Endothelial cell of umbilical vein (primary cell): ENCODE results near the gene GALK2. TPM values are rescaled to one million over a fixed set of nuclear protein-coding genes. Genes with fewer than 3 reads are reported as not detected.

Experiments used
- BruUV-seq: library from RNA; stranded (reverse); fragments of 400-500 nt; replicated peaks from 2 replicates; lab custom pipeline; 2021; lab: Mats Ljungman, UMichigan
- CTCF ChIA-PET: fragments of 300-600, 350-600 bp; sonication (Branson Sonifier 250); formaldehyde crosslinking; loops from one replicate; lab custom pipeline; 2021; ENCODE audit warnings: antibody characterized with exemption, inconsistent platforms; lab: Charles Lee
- POLR2A ChIA-PET: fragments of 300-600, 350-600 bp; sonication (Branson Sonifier 250); formaldehyde crosslinking; loops from one replicate; lab custom pipeline; 2021; ENCODE audit warnings: antibody characterized with exemption, inconsistent platforms; lab: Charles Lee
- DNase-seq: peaks from one replicate; pipeline ENCODE4 v3.0.0-alpha.2; 2011; ENCODE audit warnings: low read depth, low spot score
- FAIRE-seq: peaks from 2 replicates; lab custom pipeline; 2011; peaks lifted over from hg19 to GRCh38; lab: Jason Lieb, UNC
- H2AFZ ChIP-seq: 2 replicates; pipeline ENCODE4 v1.6.0; 2012; ENCODE audit warnings: low read depth, low read length, control low read depth, inconsistent platforms
- H3K27ac ChIP-seq: 2 replicates; pipeline ENCODE4 v1.5.1; 2011; ENCODE audit warnings: low read depth, mild to moderate bottlenecking, control low read depth, low read length, moderate library complexity; ENCODE audit not compliant: insufficient read depth
- H3K27me3 ChIP-seq, 2 experiments: 2 replicates each; pipeline versions ENCODE4 v1.6.0 to v1.6.1; 2011; ENCODE audit warnings: low read length in 2 of 2, mixed read lengths in 1 of 2; ENCODE audit not compliant: control insufficient read depth in 2 of 2, insufficient read depth in 2 of 2
- H3K36me3 ChIP-seq, 2 experiments: 2 replicates in 1 of 2; 3 replicates in 1 of 2; pipeline ENCODE4 v1.5.1; 2011; ENCODE audit warnings: low read length in 2 of 2, mild to moderate bottlenecking in 1 of 2, moderate library complexity in 1 of 2; ENCODE audit not compliant: control insufficient read depth in 2 of 2, insufficient read depth in 2 of 2; ENCODE audit errors: extremely low read depth in 1 of 2
- H3K4me1 ChIP-seq: 3 replicates; pipeline ENCODE4 v1.5.1; 2011; ENCODE audit warnings: mild to moderate bottlenecking, low read length; ENCODE audit not compliant: control insufficient read depth, insufficient read depth; ENCODE audit errors: extremely low read depth
- H3K4me2 ChIP-seq: 2 replicates; pipeline ENCODE4 v1.6.1; 2011; ENCODE audit warnings: low read length, control low read depth, mixed read lengths; ENCODE audit not compliant: insufficient read depth
- H3K4me3 ChIP-seq, 3 experiments: fragments of 200-600 bp in 1 of 3; sonication (generic), shearing (Covaris generic) in 1 of 3; replicated peaks in 1 of 3; 2 replicates each; pipeline ENCODE4 v1.5.1; 2011 to 2016; ENCODE audit warnings: control low read depth in 3 of 3, low read length in 3 of 3, mild to moderate bottlenecking in 2 of 3, inconsistent platforms in 1 of 3, low read depth in 1 of 3, moderate library complexity in 1 of 3; ENCODE audit not compliant: insufficient read depth in 1 of 3
- H3K79me2 ChIP-seq: 2 replicates; pipeline ENCODE4 v1.6.0; 2012; ENCODE audit warnings: low read length, inconsistent platforms; ENCODE audit not compliant: control insufficient read depth, insufficient read depth
- H3K9ac ChIP-seq: replicated peaks from 2 replicates; pipeline ENCODE3; 2011; ENCODE audit warnings: low read length, control low read depth; ENCODE audit not compliant: insufficient read depth; ENCODE audit errors: extremely low read depth
- H3K9me1 ChIP-seq: replicated peaks from 3 replicates; pipeline ENCODE4 v1.6.0; 2011; ENCODE audit warnings: mild to moderate bottlenecking, low read length; ENCODE audit not compliant: control insufficient read depth, insufficient read depth; ENCODE audit errors: extremely low read depth
- H3K9me3 ChIP-seq: replicated peaks from 2 replicates; pipeline ENCODE4 v1.5.1; 2012; ENCODE audit warnings: low read length, inconsistent platforms; ENCODE audit not compliant: control insufficient read depth, insufficient read depth
- H4K20me1 ChIP-seq: replicated peaks from 2 replicates; pipeline ENCODE3; 2011; ENCODE audit warnings: mild to moderate bottlenecking, low read length; ENCODE audit not compliant: control insufficient read depth, insufficient read depth; ENCODE audit errors: extremely low read depth
- EZH2 ChIP-seq: IDR thresholded peaks from 2 replicates; pipeline ENCODE4 v1.6.1; 2012; ENCODE audit warnings: borderline replicate concordance, low read depth, mild to moderate bottlenecking, moderate library complexity, low read length, inconsistent platforms; ENCODE audit not compliant: severe bottlenecking
- FOS ChIP-seq: IDR thresholded peaks from 2 replicates; pipeline ENCODE4 v1.6.1; 2011; ENCODE audit warnings: mild to moderate bottlenecking, low read length, moderate library complexity, borderline replicate concordance; ENCODE audit not compliant: insufficient read depth
- GATA2 ChIP-seq: IDR thresholded peaks from 2 replicates; pipeline ENCODE4 v1.7.0; 2011; ENCODE audit warnings: low read depth, mild to moderate bottlenecking, moderate library complexity, mixed read lengths, low read length; ENCODE audit not compliant: insufficient read length, insufficient read depth
- JUN ChIP-seq: IDR thresholded peaks from 2 replicates; pipeline ENCODE4 v1.6.1; 2011; ENCODE audit warnings: borderline replicate concordance, low read depth; ENCODE audit not compliant: insufficient read length, insufficient read depth
- MYC ChIP-seq: IDR thresholded peaks from one replicate; pipeline ENCODE4 v1.6.1; 2011; ENCODE audit warnings: mild to moderate bottlenecking, low read depth, low read length
- POLR2A ChIP-seq: IDR thresholded peaks from 2 replicates; pipeline ENCODE4 v1.6.1; 2012; ENCODE audit warnings: low read depth, mild to moderate bottlenecking, control low read depth, low read length
- POLR2AphosphoS5 ChIP-seq: IDR thresholded peaks from 2 replicates; pipeline ENCODE4 v1.6.1; 2012; ENCODE audit warnings: low read depth, mild to moderate bottlenecking, control low read depth, low read length, moderate library complexity; ENCODE audit not compliant: insufficient read depth
- dilution Hi-C: fragments of 300-500 bp; cut with MboI; formaldehyde crosslinking; loops from one replicate; pipeline ENCODE4 v1.15.0; 2019; ENCODE audit warnings: low sequenced_read_pairs; ENCODE audit not compliant: extremely low pct_ligation_motif_present
- intact Hi-C: fragments of 100-400 bp; cut with micrococcal nuclease; formaldehyde crosslinking; loops from one replicate; pipeline ENCODE4 v1.10.0; 2022
- polyA plus RNA-seq, 4 experiments: library from polyadenylated mRNA; depleted of rRNA in 3 of 4; stranded (reverse) in 3 of 4; unstranded in 1 of 4; fragments of >200 nt; gene quantifications; 2 replicates each; pipeline versions ENCODE4 v1.2.1 to v1.2.3, GENCODE V29; 2011 to 2012; ENCODE audit warnings: missing spikeins in 1 of 4
- total RNA-seq: library from RNA; stranded (reverse); gene quantifications from 2 replicates; pipeline ENCODE4 v1.2.3, GENCODE V29; 2021
- TF ChIP-seq, protein P1 (sequence below), 2 donors: IDR thresholded peaks; 1 replicate in 1 of 2; 2 replicates in 1 of 2; pipeline ENCODE4 v1.5.1; 2011; ENCODE audit warnings: low read length in 2 of 2, mild to moderate bottlenecking in 2 of 2, moderate library complexity in 2 of 2, control low read depth in 1 of 2, inconsistent platforms in 1 of 2, low read depth in 1 of 2; ENCODE audit not compliant: insufficient read depth in 1 of 2; ENCODE audit errors: extremely low read depth in 1 of 2
- TF ChIP-seq, protein P2 (sequence below): IDR thresholded peaks from 2 replicates; pipeline ENCODE4 v1.6.1; 2011; ENCODE audit not compliant: insufficient read depth, insufficient read length

GALK2 gene
- total and polyA plus RNA-seq, 2 donors (not counting 3 experiments of a cell fraction or from before 2014, with no cell fraction given) = 19.9 to 31.3 TPM

DNA sequence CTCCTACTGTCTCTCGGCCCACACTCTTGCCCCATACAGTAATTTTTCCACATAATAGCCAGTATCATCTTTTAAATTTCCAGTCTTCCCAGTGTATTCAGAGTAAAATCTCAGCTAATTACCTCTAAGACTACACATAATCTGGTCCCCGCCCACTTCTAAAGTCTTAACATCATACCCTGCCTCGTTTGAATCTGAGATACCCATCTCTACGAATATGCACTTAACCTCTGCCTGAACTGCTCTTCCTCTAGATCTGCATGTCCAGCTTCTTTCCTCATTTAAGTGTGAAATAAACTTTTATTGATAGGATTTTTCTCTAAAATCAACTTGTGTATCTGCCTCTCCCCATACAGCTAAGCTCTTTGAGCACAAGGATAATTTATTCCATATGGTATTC is 49.2 kb upstream of the GALK2 start:
- H3K4me3 ChIP-seq = no peak overlapping the region
- H2AFZ ChIP-seq = no peak overlapping the region
- intact Hi-C loops (no loop called here), dilution Hi-C loops (no loop called here)
- H3K36me3 ChIP-seq = no peaks in the 10 kb centered on the region
- H3K27me3 ChIP-seq = no peaks in the 10 kb centered on the region
- DNase-seq = no peak
- FAIRE-seq = no peak
- no peaks in the 10 kb centered on the region for H3K9me3 ChIP-seq
- no peak overlapping the region for H3K27ac ChIP-seq
- H3K9me1 ChIP-seq = no peaks in the 10 kb centered on the region
- no peaks in the 10 kb centered on the region for H4K20me1 ChIP-seq
- no TSS peak for BruUV-seq
- TF ChIP-seq POLR2A = no peak
- no peak for TF ChIP-seq POLR2AphosphoS5
- TF ChIP-seq FOS = no peak
- TF ChIP-seq MYC = no peak
- no peak for TF ChIP-seq GATA2
- TF ChIP-seq JUN = no peak
- TF ChIP-seq, protein P1, sequence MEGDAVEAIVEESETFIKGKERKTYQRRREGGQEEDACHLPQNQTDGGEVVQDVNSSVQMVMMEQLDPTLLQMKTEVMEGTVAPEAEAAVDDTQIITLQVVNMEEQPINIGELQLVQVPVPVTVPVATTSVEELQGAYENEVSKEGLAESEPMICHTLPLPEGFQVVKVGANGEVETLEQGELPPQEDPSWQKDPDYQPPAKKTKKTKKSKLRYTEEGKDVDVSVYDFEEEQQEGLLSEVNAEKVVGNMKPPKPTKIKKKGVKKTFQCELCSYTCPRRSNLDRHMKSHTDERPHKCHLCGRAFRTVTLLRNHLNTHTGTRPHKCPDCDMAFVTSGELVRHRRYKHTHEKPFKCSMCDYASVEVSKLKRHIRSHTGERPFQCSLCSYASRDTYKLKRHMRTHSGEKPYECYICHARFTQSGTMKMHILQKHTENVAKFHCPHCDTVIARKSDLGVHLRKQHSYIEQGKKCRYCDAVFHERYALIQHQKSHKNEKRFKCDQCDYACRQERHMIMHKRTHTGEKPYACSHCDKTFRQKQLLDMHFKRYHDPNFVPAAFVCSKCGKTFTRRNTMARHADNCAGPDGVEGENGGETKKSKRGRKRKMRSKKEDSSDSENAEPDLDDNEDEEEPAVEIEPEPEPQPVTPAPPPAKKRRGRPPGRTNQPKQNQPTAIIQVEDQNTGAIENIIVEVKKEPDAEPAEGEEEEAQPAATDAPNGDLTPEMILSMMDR (IDR thresholded peaks at IDR 0.05; ENCODE audit: extremely low read depth in 1 of 2, insufficient read depth in 1 of 2, low read depth in 1 of 2, low read length in 2 of 2) = no peak
- TF ChIP-seq, protein P2, sequence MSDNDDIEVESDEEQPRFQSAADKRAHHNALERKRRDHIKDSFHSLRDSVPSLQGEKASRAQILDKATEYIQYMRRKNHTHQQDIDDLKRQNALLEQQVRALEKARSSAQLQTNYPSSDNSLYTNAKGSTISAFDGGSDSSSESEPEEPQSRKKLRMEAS = no peak
- no peak for TF ChIP-seq EZH2
- peaks cover 15% of the 10 kb centered on the region for H3K4me1 ChIP-seq
- no peak overlapping the region for H3K9ac ChIP-seq
- CTCF ChIA-PET = interaction anchor here (1.3 to 1.8 kb wide), 3 partner anchors 10 to 259 kb away, joined by 3 to 6 read pairs (median 5); no protein-coding TSS in a partner anchor
- H3K4me2 ChIP-seq = no peak overlapping the region
- H3K79me2 ChIP-seq = no peaks in the 10 kb centered on the region
- POLR2A ChIA-PET = no interaction called here
